NCI-H187 (cell line): ENCODE data around the gene FAM98A.

Source experiments
- DNase-seq, 2 experiments: peaks; one replicate each; lab custom pipeline; 2025; lab: John Stamatoyannopoulos, UW

The FAM98A gene

GRCh38 chr2:33599175-33599942 is at the start of gene FAM98A:
FAM98A (minus strand) TSS chr2:33599299; CDS start chr2:33599221, 78 bp downstream.
- peak; percentile 98 to 99 for DNase-seq

- DNase-seq = no peak
Measured at GRCh38 chr2:33645861-33646260, 46.8 kb upstream of the FAM98A start.

DNA sequence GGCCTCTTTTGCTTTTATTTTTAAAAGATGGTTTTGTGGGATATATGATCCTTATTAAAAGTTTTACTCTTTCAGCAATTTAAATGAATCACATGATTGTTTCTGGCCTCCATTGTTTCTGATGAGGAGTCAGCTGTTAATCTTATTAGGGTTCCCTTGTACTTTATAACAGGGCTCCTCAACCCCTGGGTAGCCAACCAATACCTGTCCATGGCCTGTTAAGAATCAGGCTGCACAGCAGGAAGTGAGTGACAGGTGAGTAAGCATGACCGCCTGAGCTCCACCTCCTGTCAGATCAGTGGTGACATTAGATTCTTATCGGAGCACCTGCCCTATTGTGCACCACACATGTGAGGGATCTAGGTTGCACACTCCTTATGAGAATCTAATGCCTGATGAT is 45.1 kb upstream of the FAM98A start:
- DNase-seq = no peak

DNA sequence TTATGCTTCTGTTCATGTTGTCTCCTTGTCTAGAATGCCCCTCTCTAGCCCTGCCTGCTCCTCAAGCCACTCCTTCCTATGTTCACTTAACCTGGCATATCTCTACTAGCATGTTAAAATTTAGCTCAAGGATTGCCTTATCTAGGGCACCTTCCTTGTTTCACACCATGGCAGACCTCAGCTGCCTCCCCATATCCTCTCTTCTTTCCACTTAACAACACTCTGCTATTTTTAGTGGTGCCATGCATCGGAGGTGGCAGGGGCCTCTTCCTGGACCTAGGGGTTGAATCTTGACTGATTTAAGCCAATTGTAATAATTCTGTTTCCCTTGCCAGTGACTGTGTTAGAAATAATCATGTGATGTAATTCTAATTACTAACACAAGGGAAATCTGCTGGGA is 36.9 kb upstream of the FAM98A start:
- DNase-seq = no peak

- DNase-seq = no peak
Measured at GRCh38 chr2:33634261-33634910, 35.3 kb upstream of the FAM98A start.

DNA sequence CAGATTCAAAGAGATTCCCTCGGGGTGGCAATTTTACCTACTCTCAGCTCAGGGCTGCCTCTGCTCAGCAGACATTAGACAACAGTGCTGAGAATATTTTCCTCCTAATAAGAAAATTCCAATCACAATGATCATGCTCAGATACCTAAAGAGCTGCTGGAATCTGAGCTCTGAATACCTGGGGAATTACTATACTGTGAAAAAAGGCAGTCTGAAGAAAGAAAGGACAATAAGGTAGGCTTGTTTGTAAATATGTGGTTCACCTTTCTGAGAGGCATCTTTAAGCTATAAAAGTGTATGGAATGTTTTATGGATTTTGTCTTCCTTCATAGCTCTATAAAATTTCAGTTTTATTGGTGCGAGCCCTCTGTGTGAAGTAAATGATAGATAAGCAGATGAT is 34.2 kb upstream of the FAM98A start:
- DNase-seq = no peak

- DNase-seq = no peak
Measured at GRCh38 chr2:33632831-33633230, 33.7 kb upstream of the FAM98A start.

DNA sequence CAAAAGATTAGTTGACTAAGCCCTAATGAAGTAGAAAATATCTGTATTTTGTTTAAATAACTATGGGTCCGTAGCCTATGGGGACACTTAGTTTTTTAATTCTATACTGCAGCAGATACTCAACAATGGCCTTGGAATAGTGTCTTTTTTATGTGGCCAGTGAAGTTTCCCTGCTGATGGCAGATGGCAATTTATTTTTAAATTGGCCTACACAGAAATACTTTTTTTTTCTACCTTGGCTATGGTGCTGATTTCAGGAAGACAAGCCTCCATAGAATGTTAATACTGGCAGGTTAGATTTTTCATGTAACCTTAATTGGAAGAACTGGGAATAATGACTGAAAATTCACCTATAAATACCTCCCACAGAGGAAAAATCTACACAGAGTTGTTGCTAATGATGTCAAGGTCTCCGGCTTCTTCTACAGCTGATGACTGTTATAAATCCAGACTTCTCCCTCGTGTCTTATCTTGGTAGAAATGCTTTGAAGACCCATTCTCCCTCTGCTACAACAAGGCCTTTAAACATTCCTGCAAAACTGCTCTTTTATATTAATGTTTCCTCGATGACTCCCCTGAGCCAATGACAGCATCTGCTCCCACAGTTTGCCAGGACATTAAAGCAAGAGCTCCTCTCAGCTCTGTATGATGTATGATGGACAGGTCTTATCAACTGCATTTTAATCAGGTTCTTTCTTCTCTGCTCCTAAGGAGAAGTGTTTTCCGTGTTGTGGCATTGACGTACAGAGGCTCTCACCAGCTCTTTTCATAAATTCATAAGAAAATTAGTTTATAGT is 29.1 kb upstream of the FAM98A start:
- no peak for DNase-seq

- no peak for DNase-seq
Measured at GRCh38 chr2:33619028-33619427, 19.9 kb upstream of the FAM98A start.

DNA sequence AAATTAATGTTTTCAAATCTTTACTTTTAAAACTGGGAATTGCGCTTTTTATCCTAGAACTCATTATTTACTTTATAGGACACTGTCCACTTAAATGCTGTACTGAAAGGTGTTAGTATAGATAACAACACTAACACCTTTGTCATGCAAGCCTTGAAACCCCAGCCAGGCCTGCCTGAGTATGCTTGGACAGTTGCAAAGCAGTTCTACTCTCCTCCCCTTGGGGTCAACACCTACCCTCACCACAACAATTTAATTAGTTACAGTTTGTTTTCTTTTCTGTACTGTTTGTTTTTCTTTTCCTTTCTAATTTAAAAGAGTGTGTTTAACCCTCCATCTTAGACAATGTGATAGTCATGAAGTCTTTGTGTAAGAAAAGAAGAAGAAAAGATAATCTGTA is 18.9 kb upstream of the FAM98A start:
- no peak for DNase-seq

DNA sequence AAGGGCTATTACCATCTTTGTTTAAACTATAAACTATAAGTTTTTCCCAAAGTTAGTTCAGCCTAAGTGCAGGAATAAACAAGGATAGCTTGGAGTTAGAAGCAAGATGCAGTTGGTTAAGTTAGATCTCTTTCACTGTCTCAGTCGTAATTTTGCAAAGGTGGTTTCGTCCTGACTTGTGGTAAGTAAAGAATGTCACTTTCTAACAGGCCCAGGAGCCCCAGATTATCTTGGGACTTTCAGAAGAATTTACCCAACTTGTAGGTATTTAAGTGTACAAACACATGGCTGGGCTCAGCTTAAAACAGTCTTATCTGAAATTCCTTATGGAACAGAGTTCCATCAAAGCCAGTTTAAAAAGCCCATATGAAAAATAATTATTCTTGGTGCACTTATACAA is 18.3 kb upstream of the FAM98A start:
- no peak for DNase-seq

DNA sequence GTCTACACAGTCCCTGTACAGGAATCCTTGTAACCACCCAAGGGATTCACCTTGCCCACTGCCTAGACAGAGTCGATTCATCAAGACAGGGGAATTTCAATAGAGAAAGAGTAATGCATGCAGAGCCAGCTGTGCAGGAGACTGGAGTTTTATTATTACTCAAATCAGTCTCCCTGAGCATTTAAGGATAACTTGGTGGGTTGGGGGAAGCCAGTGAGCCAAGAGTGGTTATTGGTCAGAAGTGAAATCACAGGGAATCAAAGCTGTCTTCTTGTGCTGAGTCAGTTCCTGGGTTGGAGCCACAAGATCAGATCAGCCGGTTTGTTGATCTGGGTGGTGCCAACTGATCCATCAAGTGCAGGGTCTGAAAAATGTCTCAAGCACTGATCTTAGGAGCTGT is 17.8 kb upstream of the FAM98A start:
- DNase-seq = no peak

DNA sequence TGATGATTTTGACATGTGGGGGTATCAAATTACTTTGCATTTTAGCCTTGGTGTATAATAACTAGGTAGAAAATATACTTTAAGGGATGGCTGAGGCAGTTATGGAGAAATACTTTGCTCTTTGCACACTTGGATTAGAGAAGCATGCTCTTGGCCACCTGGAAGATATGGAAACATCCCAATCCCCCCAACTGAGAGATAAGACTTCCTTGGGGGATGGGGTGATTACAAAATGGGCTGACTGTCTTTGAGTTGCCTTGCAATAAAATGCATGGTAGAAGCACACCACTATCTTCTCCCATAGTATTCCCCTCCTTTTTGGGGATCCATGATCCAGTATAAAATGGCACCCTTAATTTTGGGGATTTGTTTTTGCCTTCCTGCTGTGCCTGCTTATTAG is 15.1 kb upstream of the FAM98A start:
- no peak for DNase-seq

GRCh38 chr2:33607905-33608304 is 8.8 kb upstream of the FAM98A start:
- DNase-seq = no peak

DNA sequence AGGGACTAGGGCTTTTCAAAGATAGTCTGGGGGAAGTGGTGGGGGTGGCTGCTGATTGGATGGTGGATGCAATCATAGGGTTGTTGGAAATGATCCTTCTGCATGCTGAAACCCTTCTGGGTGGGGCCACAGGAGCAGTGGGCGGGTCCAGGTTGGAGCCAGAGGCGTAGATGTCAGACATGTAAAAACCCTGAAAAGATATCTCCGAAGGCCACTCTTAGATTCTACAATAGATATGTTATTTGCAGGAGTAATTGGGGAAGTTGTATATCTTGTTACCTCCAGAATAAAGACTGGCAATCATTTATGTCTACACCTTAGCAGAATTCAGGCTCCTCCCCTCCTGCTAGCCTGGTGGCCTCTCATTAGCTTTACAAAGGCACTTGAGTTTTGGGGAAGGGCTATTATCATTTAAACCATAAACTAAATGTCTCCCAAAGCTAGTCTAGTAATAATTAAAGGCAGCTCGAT is 8.2 kb upstream of the FAM98A start:
- DNase-seq = no peak

DNA sequence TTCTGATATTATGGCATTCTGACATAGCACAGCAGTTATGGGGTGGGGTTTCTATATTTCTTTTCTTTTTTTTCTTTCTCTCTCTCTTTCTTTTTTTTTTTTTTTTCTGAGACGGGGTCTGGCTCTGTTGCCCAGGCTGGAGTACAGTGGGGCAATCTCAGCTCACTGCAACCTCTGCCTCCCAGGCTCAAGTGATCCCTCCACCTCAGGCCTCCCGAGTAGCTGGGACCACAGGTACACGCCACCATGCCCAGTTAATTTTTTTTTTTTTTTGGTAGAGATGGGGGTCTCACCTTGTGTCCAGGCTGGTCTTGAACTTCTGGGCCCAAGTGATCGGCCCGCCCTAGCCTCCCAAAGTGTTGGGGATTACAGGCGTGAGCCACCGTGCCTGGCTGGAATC is 7.5 kb upstream of the FAM98A start:
- no peak for DNase-seq

DNA sequence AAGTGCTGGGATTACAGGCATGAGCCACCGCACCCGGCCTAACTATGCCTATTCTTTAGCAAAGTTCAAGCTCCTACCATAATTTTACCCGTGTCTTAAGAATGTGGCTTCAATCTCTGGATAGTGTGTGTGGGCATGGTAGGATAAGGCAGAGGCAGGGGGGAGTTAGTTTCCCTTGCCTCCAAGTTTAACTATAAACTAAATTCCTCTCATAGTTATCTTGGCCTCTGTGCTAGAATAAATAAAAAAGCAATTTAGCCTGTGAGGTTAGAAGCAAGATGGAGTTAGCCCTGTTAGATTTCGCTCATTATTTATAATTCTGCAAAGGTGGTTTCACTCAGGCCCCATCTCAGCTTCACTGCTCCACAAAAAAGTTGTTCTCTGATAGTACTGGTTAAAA is 7.0 kb upstream of the FAM98A start:
- no peak for DNase-seq

DNA sequence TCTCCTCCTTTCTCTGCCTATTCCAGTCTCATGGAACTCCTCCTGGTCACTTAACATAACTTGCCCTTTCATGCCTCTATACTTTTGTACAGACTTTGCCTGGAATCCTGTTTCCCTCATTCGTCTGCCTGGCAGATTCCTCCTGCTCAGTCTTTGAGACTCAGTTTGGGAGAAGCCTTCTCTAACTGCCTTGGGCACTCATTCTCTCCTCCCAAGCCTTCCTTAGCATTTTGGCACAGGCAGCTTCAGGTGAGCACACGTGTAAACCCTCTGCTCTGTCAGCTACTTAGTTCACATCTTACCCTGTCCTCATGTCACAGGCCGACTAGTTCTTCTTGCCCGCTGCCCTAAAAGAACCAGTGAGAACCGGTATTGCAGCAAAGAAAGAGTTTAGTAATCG is 6.0 kb upstream of the FAM98A start:
- DNase-seq = no peak

- no peak for DNase-seq
Measured at GRCh38 chr2:33603416-33603815, 4.3 kb upstream of the FAM98A start.

DNA sequence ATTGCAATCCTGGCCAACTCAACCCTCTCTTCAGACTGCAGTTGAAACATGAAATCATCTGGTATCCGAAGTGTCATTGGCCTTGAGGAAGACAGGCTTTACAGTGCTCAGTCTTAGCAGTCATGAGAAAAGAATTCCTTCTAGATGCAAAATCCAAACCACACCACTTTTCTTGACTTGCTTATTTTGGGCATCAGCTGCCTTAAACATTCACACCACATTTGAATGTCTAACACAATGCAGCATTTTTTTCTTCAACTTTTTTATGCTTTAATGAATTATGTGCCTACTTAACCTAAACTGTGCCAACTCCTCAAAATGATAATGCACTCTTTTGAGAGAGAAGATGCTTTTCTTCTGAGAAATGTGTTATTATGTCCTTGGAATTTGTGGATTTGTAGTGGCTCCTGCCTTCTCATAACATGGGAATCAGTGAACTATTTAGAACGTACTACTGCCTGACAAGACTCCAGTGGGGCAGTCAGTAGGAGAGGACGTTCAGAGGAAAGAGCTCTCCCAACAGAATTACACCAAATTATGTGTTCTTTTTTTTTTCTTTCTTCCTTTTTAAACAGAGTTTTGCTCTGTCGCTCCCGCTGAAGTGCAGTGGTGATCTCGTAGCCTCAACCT is 3.2 kb upstream of the FAM98A start:
- no peak for DNase-seq

- no peak for DNase-seq
Measured at GRCh38 chr2:33599943-33600192, 769 bp upstream of the FAM98A start.

- DNase-seq = peak; percentile 45 to 51
Measured at GRCh38 chr2:33598561-33599174, 431 bp downstream of the FAM98A start.
